Inflammatory macrophage (primary cell): ENCODE results near the gene RTKN.
"Not testable (repeated sequence)": the region's sequence is repeated elsewhere in the genome, so short reads cannot be mapped to it uniquely, and the experiment has no call there.

Experiments
- DNase-seq, 2 donors: peaks; one replicate each; pipeline ENCODE4 v3.0.0-alpha.2; 2020 to 2022

RTKN gene

GRCh38 chr2:74461187-74462053 is 19.7 kb upstream of the RTKN start:
- DNase-seq = no peak

- DNase-seq = not testable (repeated sequence)
Observed at GRCh38 chr2:74460187-74460586, 18.4 kb upstream of the RTKN start.

- DNase-seq = not testable (repeated sequence)
Observed at GRCh38 chr2:74459503-74460118, 17.9 kb upstream of the RTKN start.

GRCh38 chr2:74458938-74459363 is 17.2 kb upstream of the RTKN start:
- no peak for DNase-seq

GRCh38 chr2:74458132-74458937 is 16.6 kb upstream of the RTKN start, which contains the start of gene WBP1:
WBP1 (plus strand) TSS chr2:74458438; CDS start chr2:74458603, 165 bp downstream.
- DNase-seq = peak; percentile 100

- peak in 1 of 2 donors; percentile 28 for DNase-seq
Observed at GRCh38 chr2:74457549-74458131, 15.9 kb upstream of the RTKN start.

- no peak for DNase-seq
Observed at GRCh38 chr2:74457129-74457548, 15.4 kb upstream of the RTKN start.

GRCh38 chr2:74454654-74455511 is 13.1 kb upstream of the RTKN start, which contains the start of gene INO80B:
INO80B (plus strand) TSS chr2:74455087; CDS start chr2:74455117, 30 bp downstream.
- DNase-seq = peak; percentile 99

- no peak for DNase-seq
Observed at GRCh38 chr2:74450570-74451190, 8.9 kb upstream of the RTKN start.

GRCh38 chr2:74448771-74449170 is 7.0 kb upstream of the RTKN start:
- no peak for DNase-seq

GRCh38 chr2:74447230-74447999 is 5.7 kb upstream of the RTKN start:
- DNase-seq = no peak

GRCh38 chr2:74444498-74445318 is 3.0 kb upstream of the RTKN start:
- no peak for DNase-seq

- DNase-seq = not testable (repeated sequence)
Observed at GRCh38 chr2:74442483-74443297, 953 bp upstream of the RTKN start.

GRCh38 chr2:74441170-74441689 is 507 bp downstream of the RTKN start:
- DNase-seq = no peak

- peak; percentile 52 to 78 for DNase-seq
Observed at GRCh38 chr2:74440378-74441169, 1.2 kb downstream of the RTKN start.

- DNase-seq = no peak
Observed at GRCh38 chr2:74439803-74440377, 1.8 kb downstream of the RTKN start.

- DNase-seq = no peak
Observed at GRCh38 chr2:74439373-74439772, 2.4 kb downstream of the RTKN start.
